ENCODE results near the gene STOML3.
"Not testable (repeated sequence)": the region's sequence is repeated elsewhere in the genome, so short reads cannot be mapped to it uniquely, and the experiment has no call there.

STOML3 gene
- 0 reads per million in 2 donors for total RNA-seq

GRCh38 chr13:38990693-38991092 is at the start of gene STOML3:
Gene STOML3, minus strand, starts transcription at chr13:38990831. Its CDS starts 110 bp downstream, at chr13:38990721.
- no peak for DNase-seq

- no peak for DNase-seq
These were observed 49.6 kb upstream of the STOML3 start for GRCh38 chr13:39040206-39040605.

DNA sequence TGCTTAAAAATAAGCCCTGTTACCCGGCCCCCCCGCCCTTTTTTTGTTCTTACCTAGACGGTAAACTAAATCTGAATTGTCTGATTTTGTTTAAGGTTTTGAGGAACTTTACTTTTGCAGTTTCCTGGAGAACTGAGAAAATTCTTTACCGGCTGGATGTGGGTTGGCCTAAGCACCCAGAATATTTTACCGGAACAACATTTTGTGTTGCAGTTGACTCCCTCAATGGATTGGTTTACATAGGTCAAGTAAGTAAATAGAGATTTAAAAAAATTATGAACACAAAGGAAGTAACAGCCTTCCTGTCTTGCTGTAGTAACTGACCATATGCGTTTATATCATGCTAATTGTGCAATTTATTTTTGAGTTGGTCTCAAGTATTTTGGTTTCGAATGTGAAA is 48.4 kb upstream of the STOML3 start:
- DNase-seq, result no peak

GRCh38 chr13:39038569-39039030 is 48.0 kb upstream of the STOML3 start:
- DNase-seq, result peak; percentile 32

DNA sequence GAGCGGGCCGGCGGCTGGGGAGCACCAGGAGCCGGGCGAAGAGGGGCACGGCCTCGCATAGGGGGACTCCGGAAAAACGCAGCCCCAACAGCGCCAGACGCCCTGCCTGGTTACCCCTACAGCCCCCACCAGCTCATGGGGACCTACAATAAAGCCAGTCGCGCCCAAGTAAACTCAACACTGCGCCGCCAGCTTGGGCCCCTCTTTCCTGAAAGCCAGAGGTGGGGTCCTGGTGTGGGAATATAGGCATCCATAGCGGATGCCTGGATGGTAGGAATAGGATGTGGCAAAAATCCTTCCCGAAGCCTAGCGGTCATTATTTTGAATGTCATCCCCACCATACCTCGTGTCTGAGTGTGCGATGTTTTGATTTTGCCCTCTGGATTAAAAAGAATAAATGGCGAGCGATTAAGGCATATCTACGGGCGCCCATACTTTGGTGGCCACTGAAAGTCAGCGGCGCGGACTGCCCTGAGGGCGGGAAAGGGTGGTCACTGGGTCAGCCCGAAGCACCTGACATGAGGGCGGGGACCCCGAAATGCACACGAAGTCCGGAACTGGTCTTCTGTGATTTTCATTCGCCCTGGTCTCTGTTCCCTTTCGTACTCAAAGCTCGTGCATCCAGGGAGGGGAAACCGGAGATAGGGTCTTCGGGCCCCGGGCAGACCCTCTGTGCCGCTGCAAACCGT is 47.4 kb upstream of the STOML3 start, which contains the start of the genes NHLRC3 and PROSER1:
Gene NHLRC3 (plus strand): TSS at position 577 of the 689 bp plus-strand sequence. CDS start 184 bp downstream, outside the sequence.
Gene PROSER1 (minus strand): TSS at position 210 of the 689 bp plus-strand sequence. CDS start 847 bp downstream, outside the sequence.
- peak; percentile 65 for DNase-seq

DNA sequence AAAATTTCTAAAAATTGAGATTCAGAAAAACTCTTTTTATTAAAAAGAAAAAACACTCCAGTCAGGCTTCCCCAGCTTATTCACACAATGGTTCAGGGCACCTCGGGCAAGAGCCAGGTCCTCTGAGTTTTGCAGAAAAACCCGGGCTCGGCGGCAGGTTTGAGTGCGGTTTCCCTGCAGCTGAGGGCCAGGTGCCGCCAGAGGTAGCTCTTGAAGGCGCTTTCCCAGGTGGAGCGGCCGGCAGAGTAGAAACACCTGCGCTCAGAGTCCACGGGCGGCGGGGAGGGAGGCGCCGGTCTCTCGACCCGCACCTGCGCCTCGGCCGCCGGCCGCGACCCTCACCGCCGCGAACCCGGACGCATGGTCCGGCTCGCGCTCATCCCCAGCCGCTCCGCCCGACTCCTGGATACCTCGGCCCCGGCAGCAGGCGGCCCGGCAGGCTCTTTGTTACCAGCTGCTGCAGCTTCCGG is 46.8 kb upstream of the STOML3 start:
- DNase-seq, result no peak

- DNase-seq, result no peak
These were observed 45.6 kb upstream of the STOML3 start for GRCh38 chr13:39036212-39036611.

GRCh38 chr13:39035799-39036198 is 45.2 kb upstream of the STOML3 start:
- DNase-seq, result no peak

DNA sequence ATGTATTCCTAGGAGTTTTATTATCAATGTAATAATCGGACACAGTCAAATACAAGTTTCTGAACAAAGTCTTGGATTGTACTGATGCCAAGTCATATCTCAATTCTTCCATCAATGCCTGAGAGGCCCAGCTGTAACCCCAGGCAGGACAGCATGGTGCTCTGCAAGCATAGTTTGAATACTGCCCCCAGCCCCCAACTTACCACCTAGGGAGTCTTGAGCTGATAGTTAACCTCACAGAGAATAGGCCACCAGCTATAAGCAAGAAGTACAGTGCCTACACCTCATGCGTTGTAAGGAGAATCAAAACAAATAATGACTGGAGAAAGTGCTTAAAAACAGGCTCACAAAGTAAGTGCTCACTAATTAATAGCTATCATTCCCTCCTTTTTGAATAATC is 44.6 kb upstream of the STOML3 start:
- no peak for DNase-seq

DNA sequence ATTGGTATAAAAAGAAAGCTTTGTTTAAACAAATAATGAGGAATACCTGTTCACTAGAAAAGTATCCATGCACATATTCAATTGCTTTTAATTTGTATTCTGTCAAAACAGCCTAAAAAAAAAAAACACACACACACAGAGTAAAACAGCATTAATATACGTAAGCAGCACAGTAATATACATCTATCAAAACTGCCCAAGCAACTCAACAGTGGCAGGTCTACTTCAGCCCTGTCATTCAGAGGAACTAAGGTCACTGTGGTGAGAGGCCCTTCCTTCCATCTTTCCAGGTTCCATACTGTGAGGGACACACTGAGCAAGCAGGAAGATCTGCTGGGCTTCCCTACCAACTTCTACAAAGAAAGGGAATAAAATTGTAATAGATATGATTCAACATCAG is 43.5 kb upstream of the STOML3 start:
- no peak for DNase-seq

DNA sequence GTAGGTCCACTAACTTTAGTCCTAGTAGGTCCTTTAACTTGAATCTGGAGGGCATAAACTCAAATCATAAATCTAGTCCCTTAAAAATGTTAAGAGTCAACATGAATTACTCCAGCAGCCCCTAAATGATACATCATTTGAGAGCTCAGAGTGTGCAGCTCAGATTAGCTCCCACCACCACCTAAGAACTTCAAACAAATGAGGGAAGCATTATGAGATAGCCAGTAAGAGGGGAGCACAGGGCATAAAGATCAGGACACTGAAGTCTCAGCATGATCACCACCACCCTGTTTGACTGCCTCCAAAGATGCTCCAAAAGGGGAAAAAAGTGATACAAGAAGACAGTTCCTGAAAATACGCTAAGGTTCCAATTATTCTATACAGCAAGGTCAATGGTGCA is 41.5 kb upstream of the STOML3 start:
- no peak for DNase-seq

DNA sequence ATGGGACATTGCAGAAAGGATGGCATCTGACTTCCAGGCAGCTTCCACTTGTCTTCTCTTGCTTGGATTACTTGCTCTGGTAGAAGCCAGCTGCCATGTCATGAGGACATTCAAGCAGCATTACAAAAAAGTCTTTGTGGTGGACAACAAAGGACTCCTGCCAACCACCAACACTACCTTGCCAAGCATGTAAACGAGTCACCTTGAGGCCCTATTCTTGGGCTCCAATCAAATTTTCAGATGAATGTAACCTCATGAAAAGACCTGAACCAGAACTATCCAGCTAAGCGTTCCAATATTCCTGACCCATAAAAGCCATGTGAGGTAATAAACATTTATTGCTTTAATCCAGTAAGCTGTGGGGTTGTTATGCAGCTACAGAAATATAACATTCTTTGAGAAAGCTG is 34.8 kb upstream of the STOML3 start:
- no peak for DNase-seq

DNA sequence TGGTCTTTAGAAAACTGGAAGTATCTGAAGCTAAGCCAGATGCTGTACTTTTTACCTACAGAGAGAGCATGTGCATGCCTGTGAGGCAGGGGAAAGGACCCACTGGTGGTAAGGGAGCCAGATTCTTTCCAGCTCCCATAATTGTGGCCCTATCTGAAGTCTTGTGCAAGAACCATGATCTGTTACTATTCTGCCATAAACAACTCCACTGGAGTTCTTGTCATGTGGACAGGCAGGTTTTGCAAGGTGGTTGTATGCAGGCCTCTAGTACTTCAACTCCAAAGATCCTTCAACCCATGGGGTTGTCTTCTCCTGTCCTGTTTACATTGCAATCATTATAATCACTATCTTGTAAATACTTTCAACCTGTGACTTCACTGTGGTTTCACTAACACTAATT is 33.1 kb upstream of the STOML3 start:
- no peak for DNase-seq

DNA sequence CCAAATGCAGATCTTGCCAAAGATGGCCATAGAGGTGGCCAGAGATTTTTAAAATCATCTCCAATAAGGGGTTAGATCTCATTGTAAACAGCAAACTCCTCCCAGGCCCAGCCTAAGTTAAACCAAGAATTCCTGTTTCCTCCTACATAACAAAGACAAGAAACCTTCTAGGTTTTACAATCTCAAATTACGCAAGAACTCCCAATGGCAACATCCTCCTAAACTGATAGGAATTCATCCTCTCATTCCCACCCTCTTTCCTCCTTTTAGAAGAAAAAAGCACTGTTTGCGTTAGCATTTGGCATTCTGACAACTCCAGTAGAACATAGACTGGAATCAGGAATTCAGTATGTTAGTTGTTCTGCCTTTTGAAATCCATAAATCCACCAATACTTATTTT is 32.7 kb upstream of the STOML3 start:
- no peak for DNase-seq

DNA sequence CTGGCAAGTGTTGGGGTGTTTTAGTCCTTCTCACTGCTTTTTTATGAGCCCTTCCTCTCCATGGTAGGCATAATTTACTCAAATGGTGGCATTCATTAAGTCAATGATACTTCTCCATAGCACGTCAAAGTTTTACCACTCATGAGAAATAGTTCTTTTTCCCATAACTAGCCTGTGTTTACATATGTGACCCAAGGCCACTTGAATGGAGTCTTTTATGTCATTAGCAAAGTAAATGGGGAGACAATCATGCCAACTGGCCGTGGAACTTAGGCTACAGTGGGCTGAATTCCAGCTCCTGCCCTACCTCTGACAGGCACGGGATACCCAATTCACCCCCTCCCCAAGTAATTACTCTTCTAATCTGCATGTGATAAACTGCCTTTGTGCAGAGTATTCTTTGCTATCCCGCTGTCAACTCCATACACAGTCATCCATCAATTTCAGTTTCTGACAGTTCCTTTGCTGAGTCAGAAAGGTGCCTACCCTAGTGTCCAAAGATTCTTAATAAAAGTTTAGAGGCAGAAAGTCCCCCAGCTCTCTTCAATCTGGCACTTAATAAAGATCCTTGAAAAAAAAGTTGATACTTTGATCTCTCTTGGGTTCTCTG is 30.3 kb upstream of the STOML3 start:
- no peak for DNase-seq

- DNase-seq, result no peak
These were observed 26.2 kb upstream of the STOML3 start for GRCh38 chr13:39016787-39017186.

DNA sequence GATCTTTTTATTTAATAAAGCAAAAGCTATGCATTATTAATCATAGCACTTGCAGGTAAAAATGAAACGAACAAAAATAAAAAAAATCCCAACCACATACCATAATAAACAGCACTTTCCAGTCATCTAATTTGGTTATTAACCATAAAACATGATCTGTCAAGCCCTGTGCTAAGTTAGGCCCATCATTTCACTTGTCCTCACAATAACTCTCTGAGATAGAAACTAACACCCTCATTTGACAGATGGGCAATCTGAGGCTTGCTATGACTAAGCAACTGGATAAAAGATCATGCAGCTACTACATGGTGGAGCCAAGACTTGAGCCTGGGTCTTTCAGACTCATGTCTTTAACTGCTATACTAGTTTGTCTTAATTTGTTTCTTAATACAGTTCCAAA is 25.5 kb upstream of the STOML3 start:
- no peak for DNase-seq

DNA sequence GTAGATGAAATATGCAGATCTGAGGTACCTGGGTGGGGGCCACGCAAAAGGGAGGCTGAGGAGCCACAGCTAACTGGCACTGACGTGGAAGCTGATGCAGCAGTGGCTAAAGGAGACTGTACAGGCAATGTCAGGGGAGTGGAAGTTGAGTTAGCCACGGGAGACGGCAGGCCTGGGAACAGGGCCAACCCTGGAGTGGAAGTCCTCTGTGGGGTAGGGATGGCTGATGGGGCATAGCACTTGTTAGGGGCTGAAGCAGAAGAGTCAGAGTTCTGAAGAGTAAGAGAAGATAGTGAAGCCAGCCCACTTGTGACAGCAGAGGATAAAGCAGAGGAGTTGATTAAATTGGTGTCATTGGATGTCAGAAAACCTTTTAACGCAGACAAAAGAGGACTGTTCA is 22.8 kb upstream of the STOML3 start:
- DNase-seq, result no peak

DNA sequence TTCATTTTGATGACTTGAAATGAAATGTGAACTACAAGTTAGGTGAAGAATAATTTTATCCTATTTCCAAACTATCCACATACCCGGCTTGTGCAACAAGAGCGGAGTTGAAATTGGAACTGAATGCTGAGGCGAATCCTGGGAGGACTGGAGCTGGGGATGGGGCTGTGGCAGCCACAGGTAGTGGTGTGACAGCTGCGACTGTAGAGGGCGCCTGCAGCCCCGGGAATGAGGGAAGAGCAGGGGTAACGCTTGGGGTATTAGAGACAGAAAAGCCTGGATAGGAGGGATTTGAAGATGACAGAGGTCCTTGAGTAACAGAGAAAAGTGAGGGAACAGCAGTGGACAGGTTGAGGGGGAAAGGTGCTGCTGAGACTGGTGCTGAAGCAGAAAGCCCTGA is 22.0 kb upstream of the STOML3 start:
- no peak for DNase-seq

GRCh38 chr13:39006371-39007111 is 15.9 kb upstream of the STOML3 start:
- DNase-seq, result not testable (repeated sequence)

GRCh38 chr13:38998739-38999138 is 8.1 kb upstream of the STOML3 start:
- DNase-seq, result no peak

DNA sequence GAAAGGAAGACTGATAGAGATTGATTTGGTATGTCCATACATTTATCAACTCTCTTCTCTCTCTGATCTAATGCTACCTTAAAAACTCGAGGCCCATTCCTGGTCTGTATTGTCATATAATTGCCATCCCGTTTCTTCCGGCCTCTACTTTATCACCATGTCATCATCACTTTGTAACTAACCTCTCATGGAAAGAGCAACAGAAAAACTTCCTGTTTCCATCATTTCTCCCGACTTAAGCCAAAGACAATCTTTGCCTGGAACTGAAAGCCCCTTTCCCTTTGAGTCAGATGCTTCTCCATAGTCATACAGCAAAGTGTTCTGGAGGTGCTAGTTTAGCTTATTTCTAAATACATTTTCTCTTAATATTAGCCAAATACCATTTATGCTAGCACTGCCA is 2.8 kb upstream of the STOML3 start:
- DNase-seq, result no peak

DNA sequence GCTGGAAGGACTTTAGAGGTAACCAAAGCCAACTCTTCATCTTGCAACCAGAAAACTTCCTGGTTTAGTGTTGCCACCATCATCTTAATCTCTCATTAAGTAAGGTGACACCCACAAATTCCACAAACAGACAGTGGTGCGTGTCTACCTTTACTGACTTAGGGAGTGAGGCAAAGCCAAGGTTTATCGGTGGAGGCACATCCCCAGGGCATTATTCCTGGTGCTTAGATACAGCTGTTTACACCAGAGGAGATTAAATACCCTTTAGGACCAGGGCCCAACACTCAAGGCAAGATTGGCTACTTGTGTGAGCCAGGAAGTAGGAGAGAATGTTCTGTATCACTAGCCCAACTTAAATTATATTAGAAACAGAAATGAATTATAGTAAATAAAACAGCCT is 9.5 kb downstream of the STOML3 start:
- no peak for DNase-seq

- no peak for DNase-seq
These were observed 9.9 kb downstream of the STOML3 start for GRCh38 chr13:38980750-38981078.
